GM18498 (cell line): ENCODE measurements around the gene CHD6.

Experiments
- ATAC-seq: cut with Tn5 transposase; IDR thresholded peaks from one replicate; pipeline ENCODE4 v1.9.1; 2021; ENCODE audit warnings: mild to moderate bottlenecking, moderate library complexity; ENCODE audit not compliant: unreplicated experiment

CHD6 gene

GRCh38 chr20:41468994-41469600 lies 149.1 kb downstream of the CHD6 start:
- no peak for ATAC-seq

GRCh38 chr20:41467690-41468089 lies 150.5 kb downstream of the CHD6 start:
- ATAC-seq = no peak

- no peak for ATAC-seq
Measured at GRCh38 chr20:41467220-41467619, 151.0 kb downstream of the CHD6 start.

GRCh38 chr20:41463567-41463966 lies 154.6 kb downstream of the CHD6 start:
- ATAC-seq = no peak

GRCh38 chr20:41462372-41463161 lies 155.6 kb downstream of the CHD6 start:
- ATAC-seq = peak; percentile 74

GRCh38 chr20:41458761-41459160 lies 159.4 kb downstream of the CHD6 start:
- ATAC-seq = no peak

GRCh38 chr20:41457173-41457857 lies 160.9 kb downstream of the CHD6 start:
- no peak for ATAC-seq

GRCh38 chr20:41456351-41456750 lies 161.8 kb downstream of the CHD6 start:
- ATAC-seq = no peak

GRCh38 chr20:41454250-41454649 lies 163.9 kb downstream of the CHD6 start:
- no peak for ATAC-seq

- ATAC-seq = no peak
Measured at GRCh38 chr20:41453010-41453950, 164.9 kb downstream of the CHD6 start.

- ATAC-seq = no peak
Measured at GRCh38 chr20:41452226-41452625, 166.0 kb downstream of the CHD6 start.

- no peak for ATAC-seq
Measured at GRCh38 chr20:41447006-41447405, 171.2 kb downstream of the CHD6 start.

GRCh38 chr20:41446456-41446855 lies 171.7 kb downstream of the CHD6 start:
- no peak for ATAC-seq

- no peak for ATAC-seq
Measured at GRCh38 chr20:41444821-41445220, 173.4 kb downstream of the CHD6 start.

- ATAC-seq = no peak
Measured at GRCh38 chr20:41443691-41444090, 174.5 kb downstream of the CHD6 start.

GRCh38 chr20:41440882-41441281 lies 177.3 kb downstream of the CHD6 start:
- no peak for ATAC-seq

GRCh38 chr20:41437836-41438235 lies 180.3 kb downstream of the CHD6 start:
- no peak for ATAC-seq

GRCh38 chr20:41436679-41437078 lies 181.5 kb downstream of the CHD6 start:
- no peak for ATAC-seq

- ATAC-seq = no peak
Measured at GRCh38 chr20:41433203-41433602, 185.0 kb downstream of the CHD6 start.

- peak; percentile 47 for ATAC-seq
Measured at GRCh38 chr20:41432746-41433145, 185.4 kb downstream of the CHD6 start.

- ATAC-seq = no peak
Measured at GRCh38 chr20:41428285-41428684, 189.9 kb downstream of the CHD6 start.
